Left renal cortex interstitium (tissue), 4 donors: ENCODE results near the gene SLC9B2. TPM values are rescaled to one million over a fixed set of nuclear protein-coding genes. Genes with fewer than 3 reads are reported as not detected.
"Not testable (repeated sequence)": the region's sequence is repeated elsewhere in the genome, so short reads cannot be mapped to it uniquely, and the experiment has no call there.

Experiments
- DNase-seq, 4 donors: peaks; one replicate each; pipeline ENCODE4 v3.0.0-alpha.2; 2013; ENCODE audit warnings: low read depth in 4 of 4, low spot score in 2 of 4, missing footprints in 1 of 4
- polyA plus RNA-seq, 4 donors: library from polyadenylated mRNA; unstranded; fragments of 120-200 nt; gene quantifications; one replicate each; pipeline ENCODE4 v1.2.1, GENCODE V29; 2013; ENCODE audit not compliant: insufficient read length in 4 of 4

SLC9B2 gene
- polyA plus RNA-seq, 4 donors: 6.1 to 9.9 (median 7.2) TPM

DNA sequence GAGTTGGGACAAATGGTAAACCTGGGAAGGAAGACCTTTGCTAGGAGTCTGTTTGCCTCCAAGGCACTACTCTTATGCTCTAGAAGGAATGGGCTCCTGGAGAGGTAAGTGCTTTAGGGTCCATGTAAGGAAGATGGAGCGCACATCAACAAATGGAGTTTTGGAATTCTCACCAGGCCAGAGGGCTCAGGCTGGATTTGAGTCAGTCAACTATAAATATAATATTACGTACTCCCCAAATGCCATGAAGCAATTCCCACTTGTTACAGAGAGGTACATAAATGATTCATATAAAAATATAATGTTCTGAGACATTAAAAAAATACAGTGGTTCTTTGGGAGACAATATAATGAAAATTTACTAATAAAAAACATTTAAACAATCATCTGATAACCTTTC lies 55.4 kb downstream of the SLC9B2 start:
- DNase-seq: no peak

DNA sequence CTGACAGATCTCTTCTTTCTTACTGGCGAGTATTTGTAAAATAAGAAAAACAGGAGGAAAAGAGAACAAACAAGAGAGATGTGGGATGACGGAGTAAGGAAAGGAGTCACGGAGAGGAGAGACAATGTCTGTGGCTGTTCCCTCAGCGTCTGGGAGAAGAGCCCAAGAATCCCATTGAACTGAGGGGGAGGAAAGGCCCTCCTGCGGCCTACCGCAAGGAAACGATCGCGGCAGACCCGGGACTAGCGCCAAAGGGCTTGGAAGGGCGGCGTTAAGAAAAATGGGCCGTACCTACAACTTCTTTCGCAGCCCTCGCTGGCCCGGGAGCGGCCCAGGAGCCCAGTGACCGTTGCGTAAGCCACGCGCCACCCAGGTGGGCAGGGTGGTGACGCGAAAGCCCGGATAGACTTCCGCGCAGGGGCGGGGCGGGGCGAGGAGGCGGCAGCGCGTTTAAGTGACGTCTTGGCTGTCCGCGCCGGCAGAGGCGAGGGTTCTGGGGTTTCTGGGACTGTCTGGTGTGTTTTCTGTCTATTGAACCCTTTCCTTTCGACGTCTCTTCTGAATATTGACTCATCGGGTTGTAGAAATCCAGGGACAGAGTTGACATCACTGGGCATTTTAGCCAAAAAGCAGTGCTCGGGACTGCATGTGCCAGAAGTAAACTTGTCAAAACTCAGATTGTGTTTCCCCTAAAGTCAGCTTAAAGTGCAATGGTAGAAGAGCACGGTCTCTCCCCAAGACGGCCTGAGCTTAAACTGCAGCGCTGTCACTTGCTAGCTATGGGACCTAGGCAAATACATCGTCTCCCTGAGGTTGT lies 57.0 kb downstream of the SLC9B2 start, which contains the start of gene SLC9B1:
TSS of gene SLC9B1 (minus strand) at position 398 of the 817 bp plus-strand sequence. CDS start 27,994 bp downstream, outside the sequence.
- peak; percentile 74 to 85 (median 84) for DNase-seq

GRCh38 chr4:103018391-103019307 lies 57.9 kb downstream of the SLC9B2 start:
- DNase-seq: peak in 1 of 4 donors; percentile 31

DNA sequence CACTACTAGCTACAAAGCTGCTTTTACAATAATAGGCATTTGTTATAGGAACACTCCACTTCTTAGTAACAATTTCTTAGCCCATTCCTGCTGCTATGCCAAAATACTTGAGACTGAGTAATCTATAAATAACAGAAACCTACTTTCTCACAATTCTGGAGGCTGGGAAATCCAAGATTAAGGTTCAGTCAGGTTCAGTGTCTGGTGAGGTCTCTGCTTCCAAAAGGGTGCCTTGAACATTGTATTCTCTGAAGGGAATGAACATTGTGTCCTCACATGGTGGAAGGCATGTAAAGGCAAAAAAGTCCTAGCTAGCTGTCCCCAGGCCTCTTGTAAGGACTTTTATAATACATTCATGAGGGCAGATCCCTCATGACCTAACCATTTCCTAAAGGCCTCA lies 64.0 kb downstream of the SLC9B2 start:
- DNase-seq: no peak

DNA sequence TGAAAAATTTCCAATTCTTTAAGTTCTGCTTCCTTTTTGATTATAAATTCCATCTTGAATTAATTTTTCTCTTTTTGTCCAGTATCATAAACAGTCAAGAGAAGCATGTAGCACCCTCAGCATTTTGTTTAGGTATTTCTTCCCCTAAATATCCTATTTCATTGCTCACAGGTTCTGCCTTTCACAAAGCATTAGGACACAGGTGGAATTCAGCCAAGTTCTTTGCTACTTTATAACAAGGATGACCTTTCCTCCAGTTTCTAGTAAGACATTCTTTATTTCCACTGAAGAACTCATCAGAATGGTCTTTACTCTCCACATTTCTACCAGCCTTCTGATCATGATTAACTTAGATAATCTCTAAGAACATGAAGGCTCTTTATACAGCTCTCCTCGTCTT lies 64.5 kb downstream of the SLC9B2 start:
- DNase-seq: peak in 1 of 4 donors; percentile 21

DNA sequence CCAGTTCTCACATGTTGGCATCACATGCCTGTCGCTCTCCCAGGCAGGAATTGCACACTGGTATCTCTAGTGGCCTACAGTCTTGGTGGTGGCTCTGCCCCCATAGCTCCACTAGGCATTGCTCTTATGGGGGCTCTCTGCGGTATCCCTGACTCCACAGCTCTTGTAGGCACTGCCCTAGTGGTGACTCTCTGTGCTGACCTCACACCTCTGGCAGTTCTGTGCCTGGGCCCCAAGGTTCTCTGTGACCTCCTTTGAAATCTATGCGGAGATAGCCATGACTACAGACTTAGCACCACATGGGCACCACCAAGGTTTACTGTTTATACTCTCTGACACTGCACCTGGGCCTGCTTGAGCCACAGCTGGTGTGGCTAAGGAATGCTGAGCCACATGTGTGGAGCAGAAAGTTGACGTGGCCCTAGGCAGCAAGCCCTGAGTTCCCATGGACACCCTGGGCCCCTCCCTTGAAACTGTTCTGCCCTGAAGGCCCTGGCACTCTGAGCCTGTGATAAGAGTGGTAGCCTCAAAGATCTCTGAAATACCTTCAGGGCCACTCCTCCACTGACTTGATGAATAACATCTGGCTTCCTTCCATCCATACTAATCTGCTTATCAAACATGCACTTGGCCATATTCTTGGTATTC lies 65.1 kb downstream of the SLC9B2 start:
- DNase-seq: no peak

DNA sequence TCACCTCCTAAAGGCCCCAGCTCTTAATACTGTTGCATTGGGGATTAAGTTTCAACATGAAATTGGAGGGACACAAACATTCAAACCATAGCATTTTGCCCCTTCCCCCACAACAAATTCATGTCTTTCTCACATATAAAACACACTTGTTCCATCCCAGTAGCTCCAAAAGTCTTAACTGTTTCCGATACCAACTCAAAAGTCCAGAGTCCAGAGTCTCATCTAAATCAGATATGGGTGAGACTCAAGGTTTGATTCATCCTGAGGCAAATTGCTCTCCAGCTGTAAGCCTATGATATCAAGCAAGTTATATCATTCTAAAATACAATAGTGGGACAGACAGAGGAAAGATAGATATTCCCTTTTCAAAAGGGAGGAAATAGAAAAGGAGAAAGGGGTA lies 65.8 kb downstream of the SLC9B2 start:
- no peak for DNase-seq

- DNase-seq: peak in 1 of 4 donors; percentile 59
Measured at GRCh38 chr4:103008875-103009729, 67.5 kb downstream of the SLC9B2 start.

DNA sequence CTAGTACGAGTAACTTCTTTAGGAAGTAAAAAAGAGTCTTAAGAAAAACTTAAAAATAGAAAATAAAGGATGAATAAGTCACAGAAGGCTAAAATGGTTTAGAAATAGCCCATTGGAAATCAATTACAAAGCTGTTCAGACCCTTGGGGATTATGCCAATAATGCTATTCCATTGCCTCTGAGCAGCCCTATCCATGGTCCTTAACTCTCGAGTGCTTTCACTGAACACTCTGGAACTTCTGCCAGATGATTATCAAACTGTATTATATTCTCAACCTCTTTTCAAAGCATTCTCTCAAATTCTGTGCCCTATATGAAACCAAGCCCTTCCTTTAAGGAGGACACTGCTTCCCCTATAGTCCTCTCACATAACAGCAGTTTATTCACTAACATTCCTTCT lies 74.0 kb downstream of the SLC9B2 start:
- no peak for DNase-seq

DNA sequence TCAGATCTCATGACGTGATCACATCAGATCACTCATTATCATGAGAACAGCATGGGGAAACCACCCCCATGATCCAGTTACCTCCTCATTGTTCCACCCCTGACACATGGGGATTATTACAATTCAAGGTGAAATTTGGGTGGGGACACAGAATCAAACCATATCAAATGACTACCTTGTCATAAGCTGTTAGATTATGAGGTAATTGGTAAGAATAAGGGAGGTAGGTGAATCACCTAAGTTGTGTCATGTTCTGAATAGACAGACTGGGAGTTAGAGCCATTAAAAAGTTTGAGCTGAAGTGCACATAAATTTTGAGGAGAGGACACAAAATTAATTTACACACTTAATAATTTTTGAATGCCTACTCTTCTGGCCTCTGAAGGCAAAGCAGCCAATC lies 81.8 kb downstream of the SLC9B2 start:
- no peak for DNase-seq

DNA sequence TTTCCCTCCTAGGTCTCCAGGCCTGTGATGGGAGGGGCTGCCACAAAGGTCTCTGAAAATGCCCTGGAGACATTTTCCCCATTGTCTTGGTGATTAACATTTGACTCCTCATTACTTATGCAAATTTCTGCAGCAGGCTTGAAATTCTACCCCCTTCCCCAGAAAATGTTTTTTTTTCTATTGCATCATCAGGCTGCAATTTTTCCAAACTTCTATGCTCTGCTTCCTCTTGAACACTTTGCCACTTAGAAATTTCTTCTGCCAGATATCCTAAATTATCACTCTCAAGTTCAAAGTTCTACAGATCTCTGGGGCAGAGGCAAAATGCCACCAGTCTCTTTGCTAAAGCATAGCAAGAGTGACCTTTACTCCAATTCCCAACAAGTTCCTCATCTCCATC lies 82.6 kb downstream of the SLC9B2 start:
- not testable (repeated sequence) for DNase-seq

- no peak for DNase-seq
Measured at GRCh38 chr4:102988429-102989020, 88.0 kb downstream of the SLC9B2 start.

DNA sequence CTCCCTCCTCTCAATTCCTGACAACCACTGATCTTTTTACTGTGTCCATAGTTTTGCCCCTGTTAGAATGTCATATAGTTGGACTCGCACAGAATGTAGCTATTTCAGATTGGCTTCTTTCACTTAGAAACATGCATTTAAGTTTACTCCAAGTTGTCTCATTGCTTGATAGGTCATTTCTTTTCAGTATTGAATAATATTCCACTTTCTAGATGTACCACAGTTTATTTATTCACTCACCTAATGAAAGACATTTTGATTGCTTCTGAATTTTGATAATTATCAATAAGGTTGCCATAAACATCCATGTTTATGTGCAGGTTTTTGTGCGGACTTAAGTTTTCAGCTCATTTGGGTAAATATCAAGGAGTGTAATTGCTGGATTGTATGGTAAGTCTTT lies 95.6 kb downstream of the SLC9B2 start:
- DNase-seq: no peak

Other genes starting within 250 kb of the SLC9B2 start
- gene UBE2D3, start 249.2 kb downstream of the SLC9B2 start, polyA plus RNA-seq: 100 to 1,000 TPM; 287 to 308 (median 291) TPM
- 10 to 100 TPM; 39.5 to 57.1 (median 54.0) TPM for gene CISD2, start 207.8 kb downstream of the SLC9B2 start, polyA plus RNA-seq
- gene SLC9B1, start 57.1 kb downstream of the SLC9B2 start, polyA plus RNA-seq: 1 to 10 TPM; 2.9 to 4.6 (median 3.4) TPM
- gene BDH2, start 23.1 kb upstream of the SLC9B2 start, polyA plus RNA-seq: 100 to 1,000 TPM; 171 to 242 (median 193) TPM
- 10 to 100 TPM; 11.6 to 14.4 (median 12.7) TPM for gene CENPE, start 121.6 kb upstream of the SLC9B2 start, polyA plus RNA-seq